ENCODE results near the gene C12orf42. TPM values are rescaled to one million over a fixed set of nuclear protein-coding genes. Genes with fewer than 3 reads are reported as not detected.

C12orf42 gene
- total RNA-seq, 1 experiment from 2014 or later, result not detected

DNA sequence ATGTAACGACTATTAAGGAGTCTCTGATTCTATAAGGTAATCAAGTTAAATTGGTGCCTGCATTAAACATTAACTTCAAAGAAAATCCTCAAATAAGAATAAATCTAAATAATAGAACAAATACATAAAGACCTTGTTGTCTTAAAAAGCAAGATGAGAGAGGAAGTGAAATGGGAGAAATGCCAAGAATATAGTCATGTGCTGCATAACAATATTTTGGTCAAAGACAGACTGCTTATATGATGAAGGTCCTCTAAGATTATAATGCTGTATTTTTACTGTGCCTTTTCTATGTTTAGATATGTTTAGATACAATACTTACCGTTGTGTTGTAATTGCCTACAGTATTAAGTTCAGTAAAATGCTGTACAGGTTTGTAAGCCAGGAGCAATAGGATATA lies 213.6 kb downstream of the C12orf42 start:
- TF ChIP-seq, protein P1, sequence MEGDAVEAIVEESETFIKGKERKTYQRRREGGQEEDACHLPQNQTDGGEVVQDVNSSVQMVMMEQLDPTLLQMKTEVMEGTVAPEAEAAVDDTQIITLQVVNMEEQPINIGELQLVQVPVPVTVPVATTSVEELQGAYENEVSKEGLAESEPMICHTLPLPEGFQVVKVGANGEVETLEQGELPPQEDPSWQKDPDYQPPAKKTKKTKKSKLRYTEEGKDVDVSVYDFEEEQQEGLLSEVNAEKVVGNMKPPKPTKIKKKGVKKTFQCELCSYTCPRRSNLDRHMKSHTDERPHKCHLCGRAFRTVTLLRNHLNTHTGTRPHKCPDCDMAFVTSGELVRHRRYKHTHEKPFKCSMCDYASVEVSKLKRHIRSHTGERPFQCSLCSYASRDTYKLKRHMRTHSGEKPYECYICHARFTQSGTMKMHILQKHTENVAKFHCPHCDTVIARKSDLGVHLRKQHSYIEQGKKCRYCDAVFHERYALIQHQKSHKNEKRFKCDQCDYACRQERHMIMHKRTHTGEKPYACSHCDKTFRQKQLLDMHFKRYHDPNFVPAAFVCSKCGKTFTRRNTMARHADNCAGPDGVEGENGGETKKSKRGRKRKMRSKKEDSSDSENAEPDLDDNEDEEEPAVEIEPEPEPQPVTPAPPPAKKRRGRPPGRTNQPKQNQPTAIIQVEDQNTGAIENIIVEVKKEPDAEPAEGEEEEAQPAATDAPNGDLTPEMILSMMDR (IDR thresholded peaks at IDR 0.05; ENCODE audit: insufficient read depth in 1 of 2, low read depth in 1 of 2, low read length in 1 of 2, severe bottlenecking in 1 of 2, unreplicated experiment in 1 of 2), result no peak
- no peaks in the 10 kb centered on the region for H3K9me3 Mint-ChIP-seq (ENCODE audit: unreplicated experiment)
- intact Hi-C loops (cut with micrococcal nuclease; ENCODE audit: unreplicated experiment), result no loop called here
- Histone ChIP-seq H3K36me3 (ENCODE audit: control insufficient read depth, insufficient read depth, low read length) (no peaks in the 10 kb centered on the region), H3K9me3 (no peaks in the 10 kb centered on the region), H3K27me3 (replicated peaks; ENCODE audit: control insufficient read depth, insufficient read depth, low read length) (no peaks in the 10 kb centered on the region), H3K4me3 (ENCODE audit: low read depth, low read length) (no peak overlapping the region), H3K4me1 (no peaks in the 10 kb centered on the region)
- H3K4me1 Mint-ChIP-seq (ENCODE audit: low read depth, unreplicated experiment), result no peaks in the 10 kb centered on the region
- BruUV-seq (replicated peaks), result no TSS peak
- H3K27me3 Mint-ChIP-seq (ENCODE audit: insufficient read depth, unreplicated experiment), result peaks cover 3% of the 10 kb centered on the region
- ChIA-PET CTCF (no interaction called here), POLR2A (no interaction called here)
- no peaks in the 10 kb centered on the region for H3K36me3 Mint-ChIP-seq (ENCODE audit: insufficient read depth, unreplicated experiment)
- H3K27ac Mint-ChIP-seq (ENCODE audit: unreplicated experiment), result no peak overlapping the region
- DNase-seq, result no peak
- H3K4me3 Mint-ChIP-seq (ENCODE audit: unreplicated experiment), result no peak overlapping the region

DNA sequence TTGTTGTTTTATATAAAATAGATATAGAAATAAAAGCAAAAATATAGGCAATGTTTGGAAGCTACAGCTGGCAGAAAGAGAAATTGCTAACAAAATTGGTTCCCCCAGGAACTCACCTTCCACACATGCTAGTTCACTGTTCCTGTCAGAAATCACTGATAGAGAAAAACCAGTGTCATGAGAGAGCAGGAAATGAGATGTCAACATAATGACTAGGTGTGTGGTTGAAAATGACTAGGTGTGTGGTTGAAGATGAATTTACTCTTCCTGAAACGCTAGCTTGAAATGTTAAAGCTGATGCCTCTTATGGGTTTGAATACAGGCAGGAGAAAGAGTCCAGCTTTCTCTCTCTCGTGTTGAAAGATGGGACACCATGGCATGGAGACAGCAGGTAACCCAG lies 216.3 kb downstream of the C12orf42 start:
- Histone ChIP-seq H3K27me3 (replicated peaks; ENCODE audit: control insufficient read depth, insufficient read depth, low read length) (no peaks in the 10 kb centered on the region), H3K4me1 (no peaks in the 10 kb centered on the region), H3K4me3 (ENCODE audit: low read depth, low read length) (no peak overlapping the region), H3K9me3 (no peaks in the 10 kb centered on the region), H3K36me3 (ENCODE audit: control insufficient read depth, insufficient read depth, low read length) (no peaks in the 10 kb centered on the region)
- TF ChIP-seq, protein P1 (IDR thresholded peaks at IDR 0.05; ENCODE audit: insufficient read depth in 1 of 2, low read depth in 1 of 2, low read length in 1 of 2, severe bottlenecking in 1 of 2, unreplicated experiment in 1 of 2), result no peak
- H3K4me1 Mint-ChIP-seq (ENCODE audit: low read depth, unreplicated experiment), result no peaks in the 10 kb centered on the region
- no peaks in the 10 kb centered on the region for H3K36me3 Mint-ChIP-seq (ENCODE audit: insufficient read depth, unreplicated experiment)
- BruUV-seq (replicated peaks), result no TSS peak
- no peak for DNase-seq
- POLR2A ChIA-PET, result no interaction called here
- H3K27ac Mint-ChIP-seq (ENCODE audit: unreplicated experiment), result no peak overlapping the region
- intact Hi-C loops (cut with micrococcal nuclease; ENCODE audit: unreplicated experiment), result no loop called here
- no peak overlapping the region for H3K4me3 Mint-ChIP-seq (ENCODE audit: unreplicated experiment)
- peaks cover 3% of the 10 kb centered on the region for H3K27me3 Mint-ChIP-seq (ENCODE audit: insufficient read depth, unreplicated experiment)
- CTCF ChIA-PET, result no interaction called here
- H3K9me3 Mint-ChIP-seq (ENCODE audit: unreplicated experiment), result no peaks in the 10 kb centered on the region

DNA sequence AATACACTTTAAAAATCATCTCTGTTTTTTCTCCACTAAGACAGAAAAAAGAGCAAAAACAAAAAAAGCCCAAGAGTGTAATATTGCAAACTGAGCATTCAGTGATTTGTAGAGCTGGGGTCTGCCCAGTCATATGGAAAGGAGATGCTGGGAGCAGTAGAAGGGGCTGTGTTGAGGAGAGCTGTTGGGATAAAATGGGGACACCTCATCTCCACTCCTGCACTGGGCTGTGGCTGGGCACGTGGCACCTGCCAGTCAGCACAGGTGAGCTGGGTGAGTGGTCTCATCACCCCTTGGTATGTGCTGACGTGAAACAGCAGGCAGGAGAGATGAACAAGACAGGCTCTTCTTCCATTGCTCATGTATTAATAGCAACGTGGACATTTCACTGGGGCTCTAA lies 217.4 kb downstream of the C12orf42 start:
- no peak overlapping the region for H3K27ac Mint-ChIP-seq (ENCODE audit: unreplicated experiment)
- Histone ChIP-seq H3K4me3 (ENCODE audit: low read depth, low read length) (no peak overlapping the region), H3K9me3 (no peaks in the 10 kb centered on the region), H3K27me3 (replicated peaks; ENCODE audit: control insufficient read depth, insufficient read depth, low read length) (no peaks in the 10 kb centered on the region), H3K4me1 (no peaks in the 10 kb centered on the region; the same call in 1 of the 2 replicates), H3K36me3 (ENCODE audit: control insufficient read depth, insufficient read depth, low read length) (no peaks in the 10 kb centered on the region)
- H3K36me3 Mint-ChIP-seq (ENCODE audit: insufficient read depth, unreplicated experiment), result no peaks in the 10 kb centered on the region
- BruUV-seq (replicated peaks), result no TSS peak
- peaks cover under 1% of the 10 kb centered on the region for H3K27me3 Mint-ChIP-seq (ENCODE audit: insufficient read depth, unreplicated experiment)
- POLR2A ChIA-PET, result no interaction called here
- no peak for DNase-seq
- no peak overlapping the region for H3K4me3 Mint-ChIP-seq (ENCODE audit: unreplicated experiment)
- intact Hi-C loops (cut with micrococcal nuclease; ENCODE audit: unreplicated experiment), result no loop called here
- TF ChIP-seq, protein P1 (IDR thresholded peaks at IDR 0.05; ENCODE audit: insufficient read depth in 1 of 2, low read depth in 1 of 2, low read length in 1 of 2, severe bottlenecking in 1 of 2, unreplicated experiment in 1 of 2), result no peak
- CTCF ChIA-PET, result no interaction called here
- no peaks in the 10 kb centered on the region for H3K9me3 Mint-ChIP-seq (ENCODE audit: unreplicated experiment)
- no peaks in the 10 kb centered on the region for H3K4me1 Mint-ChIP-seq (ENCODE audit: low read depth, unreplicated experiment)

Measured in Caco-2 (cell line).